ENCODE measurements around the gene NUDT13.
A peak's percentile ranks its signal among the peaks of the same experiment; 100 is the strongest.

Gene NUDT13

DNA sequence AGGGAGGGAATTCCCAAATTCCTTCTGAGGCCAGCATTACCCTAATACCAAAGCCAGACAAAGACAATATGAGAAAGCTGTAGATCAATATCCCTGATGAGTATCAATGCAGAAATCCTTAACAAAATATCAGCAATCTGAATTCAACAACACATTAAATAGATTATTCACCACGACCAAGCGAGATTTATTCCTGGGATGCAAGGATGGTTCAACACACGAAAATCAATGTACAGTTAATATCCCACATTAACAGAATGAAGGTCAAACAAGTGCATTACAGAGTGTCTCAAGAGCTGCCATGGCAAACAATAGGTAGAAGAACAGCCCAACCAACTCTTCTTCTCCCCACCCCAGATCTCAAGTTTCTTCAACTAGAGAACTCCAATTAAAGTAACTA, 51.4 kb downstream of the NUDT13 start:
- TF ChIP-seq CTCF (IDR thresholded peaks at IDR 0.05; ENCODE audit: low read depth, low read length, missing control alignments), result no peak
- H3K4me3 ChIP-seq (ENCODE audit: low read depth, low read length), result no peak overlapping the region
- no peak for DNase-seq (ENCODE audit: low read depth)

DNA sequence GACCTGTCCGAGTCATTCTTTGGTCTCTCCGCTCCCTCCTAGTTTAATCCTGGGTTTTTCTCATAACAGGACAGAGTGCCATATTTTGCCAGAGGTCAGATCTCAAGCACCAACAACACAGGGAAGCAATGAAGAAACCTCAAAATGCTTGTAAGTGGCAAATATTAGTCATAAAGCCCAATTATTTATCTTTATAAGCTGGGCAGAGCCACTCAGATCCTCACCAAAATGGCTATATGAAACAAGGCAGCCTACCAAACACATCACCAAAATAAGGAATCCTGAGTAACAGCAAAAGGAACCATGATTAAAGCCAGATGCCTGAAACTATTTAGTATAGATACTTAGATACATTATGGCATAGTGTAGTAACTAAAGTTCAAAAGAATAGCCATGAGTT, 52.8 kb downstream of the NUDT13 start:
- no peak for TF ChIP-seq CTCF (IDR thresholded peaks at IDR 0.05; ENCODE audit: low read depth, low read length, missing control alignments)

DNA sequence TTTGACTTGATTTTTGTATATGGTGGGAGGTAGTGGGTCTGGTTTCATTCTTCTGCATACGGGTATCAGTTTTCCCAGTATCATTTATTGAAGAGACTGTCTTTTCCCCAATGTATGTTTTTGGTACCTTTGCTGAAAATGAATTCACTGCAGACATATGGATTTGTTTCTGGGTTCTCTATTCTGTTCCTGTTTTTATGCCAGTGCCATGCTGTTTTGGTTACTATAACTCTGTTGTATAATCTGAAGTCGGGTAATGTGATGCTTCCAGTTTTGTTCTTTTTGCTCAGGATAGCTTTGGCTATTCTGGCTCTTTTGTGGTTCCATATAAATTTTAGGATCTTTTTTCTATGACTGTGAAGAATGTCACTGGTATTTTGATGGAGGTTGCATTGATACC, 56.7 kb downstream of the NUDT13 start:
- no peak for TF ChIP-seq CTCF (IDR thresholded peaks at IDR 0.05; ENCODE audit: low read depth, low read length, missing control alignments)
- no peak for DNase-seq (ENCODE audit: low read depth)
- peak overlapping the region; percentile 80 for H3K4me3 ChIP-seq (ENCODE audit: low read depth, low read length)

More for the DNA sequence above, 52.8 kb downstream of the NUDT13 start:
- no peak for DNase-seq (ENCODE audit: low read depth)
- no peak overlapping the region for H3K4me3 ChIP-seq (ENCODE audit: low read depth, low read length)

DNA sequence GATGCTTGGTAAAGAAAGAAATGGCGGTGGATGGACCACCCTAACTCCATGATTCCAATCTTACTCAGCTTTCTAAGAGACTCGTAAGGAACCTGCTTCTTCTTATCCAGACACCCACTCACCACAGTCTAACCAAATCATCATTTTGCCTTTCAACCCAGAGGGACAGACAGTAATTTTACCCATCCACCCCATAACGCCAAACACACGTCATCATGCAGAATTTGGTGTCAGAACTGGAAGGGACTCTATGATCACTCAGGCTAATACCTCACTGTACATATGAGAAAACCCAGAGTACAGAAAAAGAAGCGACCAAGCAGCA, 57.2 kb downstream of the NUDT13 start:
- H3K4me3 ChIP-seq (ENCODE audit: low read depth, low read length), result peak overlapping the region; percentile 80
- TF ChIP-seq CTCF (IDR thresholded peaks at IDR 0.05; ENCODE audit: low read depth, low read length, missing control alignments), result no peak
- DNase-seq (ENCODE audit: low read depth), result no peak

DNA sequence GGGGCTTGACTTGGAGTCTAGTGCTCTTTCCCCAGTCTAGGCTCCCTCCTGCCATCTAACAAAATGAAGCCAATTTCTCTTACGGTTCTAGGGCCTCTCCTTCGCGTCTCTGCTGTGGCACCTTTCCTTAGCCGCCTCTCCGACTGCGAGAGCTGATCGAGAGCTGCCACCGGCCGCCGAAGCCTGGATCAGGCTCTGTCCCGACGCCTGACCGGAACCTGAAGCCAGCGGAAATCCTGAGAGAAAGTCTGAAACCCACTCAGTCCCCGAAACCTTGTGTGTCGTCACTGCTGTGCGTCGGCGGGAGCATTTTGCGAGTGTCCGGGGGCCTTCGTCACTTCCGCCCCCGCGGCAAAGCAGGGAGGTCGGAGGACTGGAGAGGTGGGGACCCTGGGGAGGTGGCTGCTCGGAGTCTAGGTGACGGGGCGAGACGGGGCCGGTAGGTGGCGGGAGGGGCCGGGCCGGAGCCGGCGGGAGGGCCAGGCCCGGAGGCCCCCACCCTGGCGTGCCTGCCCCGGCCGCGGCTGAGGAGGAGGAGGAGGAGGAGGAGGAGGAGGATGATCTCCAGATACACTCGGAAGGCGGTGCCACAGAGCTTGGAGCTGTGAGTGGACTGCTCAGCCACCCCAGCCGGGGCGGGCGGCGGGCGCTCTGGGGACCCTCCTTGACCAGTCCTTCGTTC, 57.7 kb downstream of the NUDT13 start, which contains the start of the genes ECD and FAM149B1:
Gene ECD, minus strand, starts transcription at position 226 of the 682 bp plus-strand sequence. CDS start 4,071 bp downstream, outside the sequence.
Gene FAM149B1, plus strand, starts transcription at position 337 of the 682 bp plus-strand sequence. Its CDS starts 221 bp downstream, at position 558.
- H3K4me3 ChIP-seq (ENCODE audit: low read depth, low read length), result peak within 1 kb of the TSS; percentile 80
- peak; percentile 80 for DNase-seq (ENCODE audit: low read depth)
- peak; percentile 20 for TF ChIP-seq CTCF (IDR thresholded peaks at IDR 0.05; ENCODE audit: low read depth, low read length, missing control alignments)

- H3K4me3 ChIP-seq (ENCODE audit: low read depth, low read length), result peak overlapping the region; percentile 80
- no peak for TF ChIP-seq CTCF (IDR thresholded peaks at IDR 0.05; ENCODE audit: low read depth, low read length, missing control alignments)
- DNase-seq (ENCODE audit: low read depth), result no peak
Measured at GRCh38 chr10:73168465-73168803, 58.2 kb downstream of the NUDT13 start.

DNA sequence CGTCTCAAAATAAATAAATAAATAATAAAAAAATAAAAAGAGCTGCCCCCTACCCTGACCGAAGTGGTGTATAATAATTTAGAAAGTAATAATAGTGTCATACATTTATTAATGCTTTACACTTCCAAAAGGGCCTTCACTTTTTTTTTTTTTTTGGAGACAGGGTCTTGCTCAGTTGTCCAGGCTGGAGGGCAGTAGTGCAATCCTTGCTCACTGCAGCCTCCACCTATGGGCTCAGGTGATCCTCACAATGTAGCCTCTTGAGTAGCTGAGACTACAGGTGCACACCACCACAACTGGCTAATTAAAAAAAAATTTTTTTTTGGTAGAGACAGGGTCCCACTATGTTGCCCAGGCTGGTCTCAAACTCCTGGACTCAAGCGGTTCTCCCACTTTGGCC, 59.1 kb downstream of the NUDT13 start:
- no peak for TF ChIP-seq CTCF (IDR thresholded peaks at IDR 0.05; ENCODE audit: low read depth, low read length, missing control alignments)
- DNase-seq (ENCODE audit: low read depth), result no peak
- no peak overlapping the region for H3K4me3 ChIP-seq (ENCODE audit: low read depth, low read length)
